HG03025 (cell line): Measurements from ENCODE around the gene FDPS.

Experiments used
- ATAC-seq: cut with Tn5 transposase; IDR thresholded peaks from one replicate; pipeline ENCODE4 v1.9.1; 2021; ENCODE audit warnings: mild to moderate bottlenecking, moderate library complexity; ENCODE audit not compliant: unreplicated experiment, low FRiP score

Gene FDPS

GRCh38 chr1:155339515-155340097 is 30.9 kb downstream of the FDPS start:
- no peak for ATAC-seq

GRCh38 chr1:155342842-155343241 is 34.2 kb downstream of the FDPS start:
- ATAC-seq = no peak

GRCh38 chr1:155352631-155353030 is 44.0 kb downstream of the FDPS start:
- ATAC-seq = no peak

GRCh38 chr1:155360051-155360450 is 51.4 kb downstream of the FDPS start:
- no peak for ATAC-seq
